Activated CD8-positive, alpha-beta memory T cell treated with anti-CD3 and anti-CD28 coated beads, Interleukin-2, amount 50 U/mL, for 24 hours (primary cell): ENCODE data around the gene METTL17.
A peak's percentile ranks its signal among the peaks of the same experiment; 100 is the strongest.
"Not testable (repeated sequence)": the region's sequence is repeated elsewhere in the genome, so short reads cannot be mapped to it uniquely, and the experiment has no call there.

Experiments used
- DNase-seq: peaks from one replicate; pipeline ENCODE4 v3.0.0-alpha.2; 2020; ENCODE audit errors: extremely low read depth

METTL17 gene

DNA sequence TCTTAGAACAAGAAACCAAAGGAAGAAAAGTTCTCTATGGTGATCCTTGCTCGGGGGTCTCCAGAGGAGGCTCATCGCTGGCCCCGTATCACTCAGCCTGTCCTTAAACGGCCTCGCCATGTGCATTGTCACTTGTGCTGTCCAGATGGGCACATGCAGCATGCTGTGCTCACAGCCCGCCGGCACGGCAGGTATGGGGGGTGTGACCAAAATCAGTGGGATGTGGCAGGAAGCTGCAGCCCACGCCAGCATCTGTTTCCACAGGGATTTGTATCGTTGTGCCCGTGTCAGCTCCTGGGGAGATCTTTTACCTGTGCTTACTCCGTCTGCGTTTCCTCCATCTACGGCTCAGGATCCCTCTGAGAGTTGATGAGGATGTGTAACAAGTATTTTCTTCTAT is 6.7 kb downstream of the METTL17 start:
- DNase-seq, result no peak

DNA sequence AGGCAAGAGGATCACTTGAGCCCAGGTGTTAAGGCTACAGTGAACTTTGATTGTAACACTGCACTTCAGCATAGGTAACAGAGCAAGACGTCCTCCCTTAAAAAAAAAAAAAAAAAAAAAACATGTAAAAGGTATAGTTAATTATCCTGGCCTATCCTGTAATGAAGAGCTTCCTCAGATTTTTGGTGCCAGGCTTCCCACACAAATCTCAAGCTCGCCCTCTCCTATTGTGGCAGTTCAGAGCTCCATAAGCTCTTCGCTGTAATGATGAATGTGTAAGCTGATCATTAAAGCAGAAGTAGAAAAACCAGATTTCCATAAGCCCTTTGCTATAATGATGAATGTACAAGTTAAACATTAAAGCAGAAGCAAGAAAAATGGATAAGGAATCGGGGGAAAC is 7.3 kb downstream of the METTL17 start:
- no peak for DNase-seq

DNA sequence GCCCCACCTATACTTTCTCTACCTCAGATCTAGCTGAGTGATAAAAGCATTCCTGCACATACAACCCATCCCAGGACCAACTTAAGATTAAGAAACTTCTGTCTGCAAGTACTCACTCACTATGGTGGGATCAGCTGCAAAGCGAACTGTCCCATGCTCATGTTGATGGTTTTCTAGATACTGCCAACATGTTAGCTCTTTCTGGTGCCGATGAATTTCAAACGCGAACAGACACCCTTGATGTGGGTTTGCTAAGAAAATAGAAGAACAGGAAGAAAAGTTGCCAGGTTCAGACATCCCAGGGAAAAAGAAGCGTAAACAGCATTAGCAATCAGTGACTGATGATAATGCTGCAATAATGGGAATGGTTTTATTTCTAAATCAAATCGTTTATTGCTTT is 7.8 kb downstream of the METTL17 start:
- no peak for DNase-seq

DNA sequence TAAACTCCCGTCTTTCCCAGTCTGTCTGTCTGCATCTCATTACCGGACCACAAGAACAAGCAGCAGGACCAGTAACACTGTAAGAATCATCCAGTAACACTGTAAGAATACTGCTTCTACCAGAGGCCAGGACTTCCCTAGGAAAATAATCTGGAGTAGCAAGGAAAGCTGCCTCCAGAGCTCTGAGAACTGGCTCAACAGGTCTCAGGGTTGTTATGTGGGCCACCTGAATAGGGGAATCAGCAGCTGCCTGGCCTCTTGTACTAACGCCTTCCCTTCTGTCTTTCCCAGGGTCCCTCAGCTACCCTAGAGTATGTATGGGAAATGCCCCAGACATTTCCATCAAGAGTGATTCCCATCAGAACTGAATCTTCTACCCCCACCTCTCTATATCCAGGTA is 8.4 kb downstream of the METTL17 start:
- DNase-seq, result no peak

DNA sequence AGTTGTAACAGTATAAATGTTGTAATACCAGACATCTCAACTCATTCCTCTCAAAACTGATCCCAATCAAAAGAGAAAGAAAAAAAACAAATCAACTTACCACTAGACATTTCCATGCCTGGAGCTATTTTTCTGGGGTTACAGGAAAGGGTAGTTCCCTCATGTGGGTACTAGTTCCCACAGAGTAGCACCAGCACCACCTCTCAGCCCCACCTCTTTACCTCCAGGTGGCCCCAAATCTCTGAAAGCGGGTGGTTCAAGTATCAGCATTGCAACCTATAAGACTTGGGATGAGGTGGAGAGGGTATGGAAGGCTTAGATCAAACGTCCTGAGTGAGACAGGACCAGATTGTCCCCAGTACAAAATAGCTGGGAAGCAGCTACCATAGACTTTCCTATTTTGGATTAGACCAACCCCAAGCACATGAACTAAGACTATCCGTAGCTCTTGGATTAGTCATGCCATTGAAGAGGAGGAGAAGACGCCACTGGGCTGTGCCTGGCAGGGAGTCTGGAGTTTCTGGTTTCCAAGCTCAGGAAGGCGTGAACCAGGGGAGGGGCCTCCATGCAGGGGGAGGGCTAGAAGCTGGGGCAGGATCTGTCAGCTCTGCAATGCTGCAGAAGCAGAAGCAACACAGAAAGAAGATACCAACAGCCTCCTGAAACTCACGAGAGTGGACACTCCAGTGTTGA is 9.0 kb downstream of the METTL17 start, which contains the start of gene SLC39A2:
TSS of gene SLC39A2 (plus strand) at position 620 of the 693 bp plus-strand sequence. CDS start 154 bp downstream, outside the sequence.
- no peak for DNase-seq

DNA sequence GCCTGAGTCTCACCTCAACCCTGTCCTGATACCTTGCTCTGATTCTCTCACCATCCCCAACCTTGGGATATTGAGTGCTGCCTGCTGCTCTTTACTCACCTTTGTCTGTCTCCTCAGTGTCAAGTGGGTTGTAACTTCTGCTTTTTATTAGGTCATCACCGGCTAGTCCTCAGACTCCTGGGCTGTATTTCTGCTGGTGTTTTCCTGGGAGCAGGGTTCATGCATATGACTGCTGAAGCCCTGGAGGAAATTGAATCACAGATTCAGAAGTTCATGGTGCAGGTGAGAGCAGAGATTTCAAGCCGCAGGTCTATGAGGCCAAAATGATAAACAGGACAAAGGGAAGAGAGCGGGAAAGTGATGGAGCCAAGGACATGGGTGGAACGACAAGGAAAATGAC is 9.8 kb downstream of the METTL17 start:
- no peak for DNase-seq

DNA sequence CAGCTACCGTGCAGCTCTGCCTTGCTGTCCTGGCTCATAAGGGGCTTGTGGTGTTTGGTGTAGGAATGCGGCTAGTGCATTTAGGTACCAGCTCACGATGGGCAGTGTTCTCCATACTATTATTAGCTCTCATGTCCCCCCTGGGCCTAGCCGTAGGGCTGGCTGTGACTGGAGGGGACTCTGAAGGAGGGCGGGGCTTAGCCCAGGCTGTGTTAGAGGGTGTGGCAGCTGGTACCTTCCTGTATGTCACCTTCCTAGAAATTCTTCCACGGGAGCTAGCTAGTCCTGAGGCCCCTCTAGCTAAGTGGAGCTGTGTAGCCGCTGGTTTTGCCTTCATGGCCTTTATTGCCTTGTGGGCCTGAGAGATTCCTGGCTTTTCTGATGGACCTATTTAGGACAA is 11.4 kb downstream of the METTL17 start:
- no peak for DNase-seq

DNA sequence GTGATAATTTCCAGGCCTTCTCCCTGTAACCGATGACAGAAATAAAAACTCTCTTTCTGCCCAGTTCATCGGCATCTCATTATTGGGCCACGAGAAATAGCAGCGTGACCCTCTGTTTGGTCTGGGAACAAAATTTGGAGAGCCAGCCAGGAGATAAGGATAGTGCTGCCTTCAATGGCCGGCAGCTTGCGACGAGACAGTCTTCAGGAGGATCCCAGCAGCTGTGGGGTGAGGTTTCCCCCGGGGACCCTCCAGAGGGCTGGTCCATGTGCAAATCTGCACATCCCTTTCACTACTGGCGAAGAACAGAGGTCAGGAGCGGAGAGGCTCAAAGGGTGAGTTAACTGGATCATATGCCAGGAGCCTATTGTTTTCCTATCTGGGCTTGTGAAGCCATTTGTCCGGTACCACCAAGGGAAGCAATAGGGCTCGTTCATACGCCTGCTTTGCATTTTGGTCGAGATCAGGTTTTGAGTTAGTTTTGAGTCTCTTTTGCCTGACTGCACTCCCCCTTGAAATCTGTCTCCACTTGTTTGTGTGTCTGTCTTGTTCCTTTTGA is 14.1 kb downstream of the METTL17 start:
- no peak for DNase-seq

DNA sequence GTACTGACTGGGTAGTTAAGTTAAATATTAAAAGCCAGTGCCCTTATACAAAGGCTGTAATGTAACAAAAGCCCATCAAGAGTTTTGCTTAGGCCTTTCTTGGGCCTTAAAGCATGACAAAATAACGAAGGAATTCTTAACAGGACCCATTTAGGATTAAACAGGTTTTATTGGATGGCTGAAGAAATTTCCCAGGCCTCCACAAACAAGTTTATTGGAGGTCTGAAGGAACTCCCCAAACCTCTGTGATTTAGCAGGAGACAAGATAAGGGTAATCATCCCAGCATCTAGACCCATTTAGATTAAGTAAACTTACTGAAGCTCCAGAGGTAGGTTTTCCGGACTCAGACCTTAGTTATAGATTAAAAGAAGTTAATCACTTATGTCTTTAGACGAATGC is 19.9 kb downstream of the METTL17 start:
- DNase-seq, result not testable (repeated sequence)

DNA sequence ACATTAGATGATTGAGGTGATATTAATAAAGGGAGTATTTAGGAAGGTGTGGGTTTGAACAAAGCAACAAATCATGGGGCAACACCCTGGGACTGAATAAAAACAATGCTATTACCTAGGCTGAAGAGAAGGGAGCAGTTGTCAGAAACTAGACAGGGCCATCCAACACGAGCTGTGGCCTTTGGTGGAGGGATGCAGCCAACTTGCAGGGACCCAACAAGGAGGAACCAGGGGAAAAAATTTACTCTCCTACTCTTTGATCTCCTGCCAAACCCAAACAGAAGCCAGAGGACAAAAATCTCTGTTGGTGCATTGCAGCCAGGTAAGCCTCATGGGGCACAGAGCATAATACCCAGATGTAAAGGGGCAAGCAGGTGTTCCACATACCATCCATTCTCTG is 21.4 kb downstream of the METTL17 start:
- no peak for DNase-seq

DNA sequence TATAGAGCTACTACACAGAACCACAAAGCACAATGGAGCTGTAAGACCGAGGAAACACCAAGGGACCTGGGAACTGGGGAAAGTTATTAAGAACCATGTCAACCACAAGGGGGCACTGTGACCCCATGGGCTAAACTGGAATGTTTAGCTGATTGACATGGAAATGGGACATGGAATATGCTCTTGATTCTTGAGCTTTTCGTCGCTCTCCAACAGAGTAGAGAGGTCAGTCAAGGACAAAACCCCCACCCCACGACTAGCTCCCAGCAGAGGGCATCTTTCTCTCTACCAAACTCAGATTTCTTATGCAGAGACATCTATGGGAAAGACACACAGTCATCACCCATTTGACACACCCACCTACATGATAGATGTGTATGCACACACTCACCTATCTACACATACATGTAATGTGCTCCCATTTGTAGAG is 25.0 kb downstream of the METTL17 start:
- DNase-seq, result peak; percentile 57

DNA sequence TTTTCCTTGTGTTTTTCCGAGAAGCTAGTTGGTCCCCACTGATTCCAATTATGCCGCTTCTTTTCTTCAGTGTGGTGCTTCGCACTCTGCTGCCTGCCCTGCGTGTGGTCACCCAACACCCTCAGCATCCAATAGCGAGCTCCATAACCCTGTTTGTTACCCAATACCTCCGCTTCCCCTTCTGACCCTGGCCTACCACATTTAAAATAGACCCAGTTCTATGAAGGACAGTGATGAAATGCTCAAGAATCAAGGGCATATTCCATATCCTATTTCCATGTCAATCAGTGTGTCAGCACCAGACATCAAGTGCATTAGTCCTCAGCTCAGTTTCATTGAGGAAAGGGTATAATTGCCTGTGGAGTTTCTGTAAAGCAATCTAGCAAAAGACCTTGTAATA is 25.5 kb downstream of the METTL17 start:
- DNase-seq, result no peak

DNA sequence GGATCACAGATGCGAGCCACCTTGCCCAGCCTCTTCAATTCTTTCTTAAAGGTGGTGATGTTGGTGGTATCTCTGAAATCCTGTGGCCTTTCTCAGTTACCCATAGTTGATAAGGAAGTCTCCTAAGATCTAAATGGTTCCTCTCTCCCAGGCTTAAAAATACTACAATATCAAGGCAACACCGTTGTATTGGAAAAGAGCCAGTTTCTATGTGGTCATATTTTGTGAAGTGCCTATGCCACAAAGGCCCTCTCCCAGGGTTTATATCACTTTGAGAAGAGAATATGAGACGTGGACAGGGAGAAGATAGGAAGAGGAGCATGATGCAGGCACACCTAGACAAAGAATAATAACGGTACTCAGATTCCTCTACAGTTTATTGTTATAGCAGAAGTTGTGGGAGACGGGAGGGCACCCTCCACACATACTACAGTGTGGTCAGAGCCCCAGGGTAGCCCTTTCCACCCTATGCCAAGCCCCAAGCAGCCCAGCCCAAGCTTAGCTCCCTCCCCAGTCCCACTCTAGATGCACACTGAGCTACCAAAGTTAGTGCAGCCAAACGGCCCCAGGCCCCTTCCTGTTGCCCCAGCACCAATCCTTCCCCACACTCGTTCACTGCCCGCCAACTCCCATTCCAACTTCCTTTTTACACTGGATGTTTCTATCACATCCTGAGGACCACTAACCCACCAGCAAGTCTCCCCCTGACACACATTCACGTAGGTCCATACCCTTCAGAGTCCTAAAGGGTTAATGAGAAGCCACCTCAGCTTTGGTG is 26.8 kb downstream of the METTL17 start:
- DNase-seq, result no peak

DNA sequence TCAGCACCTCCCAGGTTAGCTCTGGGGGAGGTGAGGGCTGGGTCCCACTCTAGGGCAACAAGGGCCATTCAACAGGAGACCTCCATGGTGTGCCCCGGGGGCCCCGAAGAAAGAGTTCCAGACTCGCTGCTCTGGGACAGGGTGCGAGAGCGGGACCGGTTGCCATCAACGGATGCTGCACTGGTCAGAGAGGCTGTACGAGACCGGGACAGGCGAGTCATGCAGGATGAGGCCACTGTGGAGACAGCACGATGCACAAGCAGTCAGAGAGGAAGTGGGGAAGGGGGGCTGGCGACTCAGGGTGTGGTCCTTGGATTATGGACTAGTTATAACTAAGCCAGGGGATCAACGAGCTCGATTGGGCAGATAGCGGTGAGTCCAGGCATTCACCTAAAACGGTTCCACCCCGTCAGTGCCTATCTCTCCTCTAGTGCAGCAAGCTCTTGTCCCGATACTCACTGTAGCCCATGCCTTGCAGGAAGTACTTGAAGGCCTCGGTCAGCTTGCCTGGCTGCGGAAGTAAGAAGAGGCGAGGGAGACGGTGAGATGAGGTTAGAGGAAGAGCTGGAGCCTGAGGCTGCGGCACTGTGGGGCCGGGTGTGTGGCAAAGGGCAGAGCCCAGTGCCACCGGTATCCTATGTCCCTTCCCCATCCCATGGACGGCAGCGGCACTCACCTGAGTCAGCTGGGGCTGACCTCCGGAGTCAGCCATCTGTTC is 27.9 kb downstream of the METTL17 start:
- no peak for DNase-seq

DNA sequence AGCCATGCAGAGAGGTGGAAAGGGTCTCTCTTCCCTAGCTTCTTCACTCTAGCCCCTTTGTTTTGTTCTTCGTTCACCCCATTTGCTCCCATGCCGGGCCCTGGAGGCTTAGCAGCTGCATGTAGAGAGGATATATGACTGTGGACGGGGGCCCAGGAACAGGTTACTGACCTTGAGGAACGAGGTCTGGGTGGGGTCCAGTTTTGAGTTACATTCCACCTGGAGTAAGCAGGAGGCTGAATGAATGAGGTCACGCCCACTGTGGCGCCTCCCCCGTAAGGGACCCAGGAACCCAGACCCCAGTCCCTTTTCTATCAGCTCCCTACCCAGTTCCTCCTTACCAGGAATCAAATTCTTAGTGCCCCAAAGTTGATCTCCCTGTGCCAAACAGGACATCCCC is 28.5 kb downstream of the METTL17 start:
- no peak for DNase-seq

DNA sequence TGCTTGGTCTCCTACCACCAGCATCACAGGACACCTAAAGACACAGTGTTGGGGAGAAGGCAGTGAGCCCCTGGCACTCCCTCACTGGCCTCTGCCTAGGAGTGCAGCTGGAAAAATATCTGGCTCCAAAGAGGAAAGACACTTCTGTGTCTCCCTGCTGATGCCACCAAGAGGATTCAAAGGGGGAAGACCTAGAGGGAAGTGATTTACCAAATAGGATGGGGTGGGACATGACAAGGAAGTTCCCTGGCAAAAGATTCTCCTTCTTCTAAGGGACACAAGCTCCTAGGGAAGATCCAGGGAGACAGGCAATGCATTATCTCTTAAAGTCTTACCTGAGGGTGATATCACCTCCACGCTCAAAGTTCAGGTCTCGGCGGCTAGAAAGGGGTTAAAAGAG is 29.0 kb downstream of the METTL17 start:
- no peak for DNase-seq

DNA sequence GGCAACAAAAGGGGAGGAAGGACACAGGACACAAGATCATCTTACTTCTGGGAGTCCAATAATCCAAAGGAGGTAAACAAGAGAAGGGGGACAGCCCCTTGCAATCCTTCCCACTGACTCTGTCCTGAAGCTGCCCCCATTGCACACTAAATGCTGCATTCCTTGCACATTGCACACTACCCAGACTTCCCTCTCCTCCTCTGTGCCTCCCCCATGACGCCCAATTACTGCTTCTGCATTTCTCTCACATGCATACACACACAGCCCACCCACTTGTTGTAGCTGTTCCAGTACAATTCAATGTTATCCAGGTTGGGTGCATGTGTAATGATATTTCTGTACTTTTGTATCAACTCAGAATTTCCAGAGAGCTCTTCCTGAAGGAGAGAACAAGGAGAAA is 29.6 kb downstream of the METTL17 start:
- DNase-seq, result no peak

DNA sequence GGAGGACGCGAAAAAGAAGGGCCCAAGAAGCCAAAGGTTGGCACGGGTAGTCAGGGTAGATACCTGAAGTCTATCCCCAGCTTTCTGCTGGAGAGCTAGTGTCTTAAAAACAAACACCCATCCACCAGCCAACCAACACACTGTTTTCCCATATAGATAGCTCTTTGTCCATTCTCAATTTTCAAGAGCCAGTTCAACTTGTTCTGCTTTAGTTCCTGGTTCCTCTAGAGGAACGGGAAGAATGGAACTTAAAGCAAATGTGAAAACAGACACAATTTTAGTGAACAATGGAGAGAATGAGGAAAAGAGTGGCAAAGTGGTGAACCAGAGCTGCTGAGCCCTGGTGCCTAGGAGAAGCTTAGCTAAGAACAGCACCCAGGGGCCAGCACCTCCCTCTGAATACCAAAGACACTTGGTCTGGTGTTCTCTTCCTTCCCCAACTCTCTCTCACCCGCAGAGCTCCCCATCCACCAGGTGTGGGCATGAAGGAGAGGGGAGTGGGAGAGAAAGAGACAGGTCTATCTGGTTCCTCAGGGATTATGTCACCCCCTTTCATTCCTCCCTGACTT is 31.3 kb downstream of the METTL17 start:
- DNase-seq, result no peak

DNA sequence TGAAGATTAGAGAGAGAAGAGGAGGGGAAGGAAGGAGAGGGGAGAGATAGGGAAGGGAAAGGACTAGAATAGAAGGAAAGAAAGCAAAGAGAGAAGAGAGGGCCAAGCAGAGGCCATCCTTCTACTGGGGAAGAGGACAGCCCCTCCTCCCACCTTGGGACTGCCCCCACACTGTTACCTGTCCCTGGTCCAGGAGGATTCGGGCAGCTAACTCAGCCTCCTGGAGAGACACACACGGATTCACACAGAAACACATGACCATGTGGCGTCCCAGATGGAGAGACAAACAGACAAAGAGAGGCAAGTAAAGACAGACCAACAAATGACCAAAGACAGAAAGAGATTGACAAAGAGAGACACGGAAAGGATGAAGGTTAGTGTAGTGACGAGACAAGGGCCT is 32.9 kb downstream of the METTL17 start:
- no peak for DNase-seq

DNA sequence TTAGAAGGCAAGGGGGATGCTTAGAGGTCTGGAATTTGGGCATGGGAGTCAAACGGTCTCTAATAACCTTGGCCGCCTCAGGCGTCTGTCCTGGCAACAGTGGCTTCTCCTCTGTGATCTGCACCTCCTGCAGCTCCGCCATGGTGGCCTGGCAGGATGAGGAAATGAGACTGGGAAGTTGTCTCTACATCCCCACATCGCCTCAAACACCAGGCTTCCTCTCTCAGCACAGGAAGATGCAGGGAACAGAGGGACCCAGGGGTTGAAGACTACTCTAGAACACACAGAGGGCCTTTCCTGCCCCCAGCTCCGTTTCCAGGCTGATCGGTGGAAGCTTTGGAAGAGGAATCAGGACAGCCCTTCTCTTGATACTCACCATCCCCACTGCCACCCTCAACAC is 33.4 kb downstream of the METTL17 start:
- DNase-seq, result no peak

DNA sequence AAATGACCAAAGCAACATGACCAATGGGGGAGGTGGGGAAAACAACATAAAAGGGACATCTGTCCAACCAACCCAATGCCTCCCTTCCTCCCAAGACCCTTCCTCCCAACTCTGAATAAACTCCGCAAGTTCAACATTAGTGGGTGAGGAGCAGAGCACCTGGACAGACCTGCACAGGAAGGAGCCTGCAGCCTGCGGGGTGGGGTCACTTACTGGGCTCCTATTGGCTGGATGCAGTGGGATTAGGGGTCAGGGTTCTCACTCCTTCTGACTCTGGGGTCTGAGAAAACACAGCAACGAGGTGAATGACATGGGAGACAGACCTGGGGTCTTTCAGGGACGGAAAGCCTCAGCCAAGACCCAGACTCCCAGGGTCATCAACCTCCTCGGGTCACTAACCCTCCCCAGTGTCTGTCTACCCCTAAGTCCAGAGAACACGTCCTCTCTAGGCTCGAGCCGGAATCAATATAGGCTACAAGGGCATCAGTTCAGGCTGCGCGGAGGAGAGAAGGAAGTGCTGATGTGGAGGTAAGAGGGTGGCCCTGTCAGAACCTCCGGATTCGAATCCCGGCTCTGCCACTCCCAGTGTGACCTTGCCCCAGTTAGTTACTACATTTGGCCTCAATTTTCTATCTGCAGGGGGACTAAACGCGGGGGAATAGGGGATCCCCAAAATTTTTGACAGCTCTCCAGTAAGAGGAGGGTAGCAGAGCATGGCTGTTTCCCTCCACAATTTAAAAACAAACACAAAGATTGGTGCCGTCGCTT is 34.2 kb downstream of the METTL17 start:
- DNase-seq, result no peak
